NOMO-1 treated with dmso at 0.1 percent for 144 hours (cell line): ENCODE data around the gene CHST5.
A peak's percentile ranks its signal among the peaks of the same experiment; 100 is the strongest.

Experiments
- DNase-seq: peaks from one replicate; lab custom pipeline; 2025; ENCODE audit not compliant: unreplicated experiment; lab: John Stamatoyannopoulos, UW

CHST5 gene

GRCh38 chr16:75535901-75536300, at the start of gene CHST5:
Gene CHST5 (minus strand): TSS chr16:75536108. CDS start chr16:75530384, 5,724 bp downstream.
- DNase-seq: no peak

DNA sequence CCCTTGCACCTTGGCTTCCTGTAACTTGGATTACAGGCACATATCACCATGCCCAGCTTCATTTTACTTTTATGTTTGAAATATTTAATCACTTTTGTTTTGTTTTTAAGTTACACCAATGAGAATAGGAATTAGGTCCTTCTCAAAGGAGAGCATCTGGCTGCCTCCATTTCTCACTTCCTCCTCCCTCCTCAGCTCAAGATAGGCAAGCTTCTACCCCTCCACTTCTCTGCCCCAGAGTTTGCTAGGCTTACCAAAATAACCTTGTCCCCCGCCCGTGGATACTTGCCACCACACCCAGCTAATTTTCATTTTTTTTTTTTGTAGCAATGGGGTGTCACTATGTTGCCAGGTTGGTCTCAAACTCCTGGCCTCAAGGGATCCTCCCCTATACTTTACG, 48.2 kb upstream of the CHST5 start:
- DNase-seq: peak; percentile 19

- DNase-seq: peak; percentile 31
Observed at GRCh38 chr16:75579281-75579834, 43.5 kb upstream of the CHST5 start.

GRCh38 chr16:75578725-75579124, 42.8 kb upstream of the CHST5 start:
- no peak for DNase-seq

DNA sequence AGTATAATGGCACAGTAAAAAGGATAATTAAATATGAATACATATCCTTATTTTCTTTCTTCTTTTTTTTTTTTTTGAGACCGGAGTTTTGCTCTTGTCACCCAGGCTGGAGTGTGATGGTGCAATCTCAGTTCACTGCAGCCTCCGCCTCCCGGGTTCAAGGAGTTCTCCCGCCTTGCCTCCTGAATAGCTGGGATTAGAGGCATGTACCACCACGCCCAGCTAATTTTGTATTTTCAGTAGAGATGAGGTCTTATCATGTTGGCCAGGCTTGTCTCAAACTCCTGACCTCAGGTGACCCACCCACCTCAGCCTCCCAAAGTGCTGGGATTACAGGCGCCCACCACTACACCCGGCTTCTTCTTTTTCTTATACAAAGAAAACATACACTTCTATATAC, 42.3 kb upstream of the CHST5 start:
- DNase-seq: no peak

- DNase-seq: no peak
Observed at GRCh38 chr16:75576384-75576811, 40.5 kb upstream of the CHST5 start.

- no peak for DNase-seq
Observed at GRCh38 chr16:75575958-75576357, 40.0 kb upstream of the CHST5 start.

DNA sequence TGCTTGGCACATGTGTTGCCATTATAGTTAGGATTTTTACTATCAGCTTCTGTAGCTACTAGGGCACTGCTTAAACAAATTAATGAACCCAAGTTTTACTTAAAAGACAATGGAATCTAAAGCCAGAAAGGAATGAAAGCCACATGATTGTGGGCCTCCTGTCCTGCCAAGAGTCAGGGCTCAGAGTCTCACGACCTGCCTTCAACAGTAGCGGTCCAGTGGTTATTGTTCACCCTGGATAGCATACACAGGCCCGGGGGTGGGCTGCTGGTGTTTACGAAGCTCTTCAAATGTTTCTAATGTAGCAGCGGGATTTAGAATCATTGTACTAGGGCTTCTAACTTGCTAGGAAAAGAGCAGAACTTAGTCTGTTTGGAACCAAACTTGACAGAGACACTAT, 38.0 kb upstream of the CHST5 start:
- DNase-seq: no peak

DNA sequence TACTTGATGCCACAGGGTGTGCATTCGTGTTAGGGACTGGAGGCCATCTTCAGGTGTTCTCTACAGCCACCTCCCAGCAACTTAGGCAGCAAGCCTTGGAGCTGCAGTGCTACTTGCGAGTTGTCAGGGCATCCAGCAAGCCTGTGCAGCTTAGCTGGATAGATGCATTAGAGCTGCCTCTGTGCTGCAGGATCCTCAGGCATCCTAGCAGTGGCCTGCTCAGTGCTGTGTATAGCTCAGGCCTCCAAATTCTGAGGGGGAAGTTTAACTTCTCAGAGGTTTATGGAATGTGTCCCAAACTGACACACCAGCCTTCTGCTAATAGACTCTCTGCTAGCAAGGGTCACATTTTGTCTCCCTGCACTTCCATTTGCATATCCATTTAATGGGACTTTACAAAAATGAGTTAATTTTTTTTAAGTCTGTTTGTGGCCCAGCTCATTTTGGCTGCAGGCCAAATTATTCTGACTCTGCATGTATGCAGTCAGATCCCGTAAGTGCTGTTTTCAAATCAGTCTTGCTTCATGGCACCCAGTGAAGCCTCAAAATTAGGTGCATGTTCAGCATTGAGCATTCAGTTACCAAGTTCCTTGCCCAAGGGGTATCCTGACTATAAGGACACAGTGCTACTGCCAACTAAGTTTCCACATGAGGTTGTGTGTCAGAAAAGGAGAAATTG, 37.1 kb upstream of the CHST5 start:
- DNase-seq: no peak

DNA sequence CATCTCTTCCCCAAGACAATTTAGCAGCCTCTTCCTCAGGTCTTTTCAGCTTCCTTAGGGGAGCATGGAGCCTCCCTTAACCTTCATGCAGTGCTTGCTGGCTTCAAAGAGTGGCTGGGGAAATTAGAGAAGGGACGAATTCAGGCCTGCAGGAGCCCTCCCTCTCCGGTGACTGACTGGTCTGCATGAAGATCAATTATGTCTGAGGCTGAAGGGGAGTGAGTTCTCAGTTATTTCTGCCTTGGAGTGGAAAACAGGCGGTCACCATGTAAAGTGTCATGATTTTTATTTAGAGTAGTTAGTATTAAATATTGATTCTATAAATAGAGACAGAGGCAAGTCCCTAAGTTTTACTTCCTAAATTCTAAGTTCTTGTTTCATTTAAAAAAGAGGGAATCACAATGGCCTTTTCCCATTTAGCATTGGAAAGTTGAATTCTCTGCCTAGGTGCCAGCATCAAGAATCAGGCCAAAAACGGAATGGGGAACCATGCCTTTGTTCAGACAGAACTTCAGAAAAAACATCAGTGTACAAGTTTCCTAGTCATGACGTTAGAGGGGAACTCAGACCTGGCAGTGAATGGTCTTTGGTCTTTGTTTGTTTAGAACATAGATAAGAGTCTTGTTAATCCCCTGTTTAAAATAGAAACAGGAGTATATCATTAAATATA, 34.6 kb upstream of the CHST5 start:
- DNase-seq: peak; percentile 14

DNA sequence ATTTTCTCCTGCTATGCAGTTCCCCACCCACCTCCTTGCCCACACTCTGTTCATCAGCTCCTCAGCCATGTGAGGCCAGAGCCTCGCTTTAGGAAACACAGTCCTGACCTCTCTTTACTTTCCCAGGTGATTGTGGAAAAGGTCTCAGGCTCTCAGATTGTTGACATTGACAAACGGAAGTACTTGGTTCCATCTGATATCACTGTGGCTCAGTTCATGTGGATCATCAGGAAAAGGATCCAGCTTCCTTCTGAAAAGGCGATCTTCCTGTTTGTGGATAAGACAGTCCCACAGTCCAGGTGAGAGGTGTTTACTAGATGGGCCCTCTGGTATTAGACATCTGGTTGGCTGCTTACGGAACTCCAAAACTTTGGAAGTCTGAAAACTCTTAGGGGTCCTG, 32.0 kb upstream of the CHST5 start:
- no peak for DNase-seq

GRCh38 chr16:75566758-75567255, 30.9 kb upstream of the CHST5 start:
- DNase-seq: no peak

GRCh38 chr16:75566040-75566757, 30.3 kb upstream of the CHST5 start, which contains the start of gene GABARAPL2:
Gene GABARAPL2 (plus strand): TSS chr16:75566379. CDS start chr16:75566487, 108 bp downstream.
- DNase-seq: peak; percentile 83

- DNase-seq: no peak
Observed at GRCh38 chr16:75565640-75566039, 29.7 kb upstream of the CHST5 start.

DNA sequence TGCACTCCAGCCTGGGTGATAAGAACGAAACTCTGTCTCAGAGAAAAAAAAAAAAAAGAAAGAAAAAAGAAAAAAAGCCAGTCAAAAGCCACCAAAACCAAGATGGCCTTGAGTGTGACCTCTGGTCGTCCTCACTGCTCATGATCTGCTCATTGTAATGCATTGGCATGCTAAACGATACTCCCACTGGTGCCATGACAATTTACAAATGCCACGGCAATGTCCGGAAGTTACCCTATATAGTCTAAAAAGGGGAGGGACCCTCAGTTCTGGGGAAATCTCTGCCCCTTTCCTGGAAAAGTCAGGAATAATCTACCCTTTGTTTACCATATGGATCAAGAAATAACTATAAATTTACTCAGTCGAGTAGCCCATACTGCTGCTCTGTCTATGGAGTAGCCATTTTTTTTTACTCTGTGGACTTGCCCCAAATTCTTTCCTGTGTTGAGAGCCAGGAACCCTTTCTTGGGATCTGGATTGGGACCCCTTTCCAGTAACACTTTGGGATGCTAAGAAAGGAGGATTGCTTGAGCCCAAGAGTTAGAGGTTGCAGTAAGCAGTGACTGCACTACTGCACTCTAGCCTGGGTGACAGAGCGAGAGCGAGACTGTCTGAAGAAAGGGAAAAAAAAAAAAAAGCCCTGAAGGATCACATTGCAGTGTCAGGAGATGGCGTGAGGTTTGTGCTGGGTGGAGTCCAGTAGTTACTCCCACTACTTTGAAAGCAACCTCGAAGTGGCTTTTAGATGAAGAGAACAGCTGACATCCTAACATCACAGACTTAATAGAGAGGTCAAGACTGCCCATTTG, 23.9 kb upstream of the CHST5 start:
- DNase-seq: no peak

- no peak for DNase-seq
Observed at GRCh38 chr16:75558846-75559401, 23.0 kb upstream of the CHST5 start.

GRCh38 chr16:75556431-75556950, 20.6 kb upstream of the CHST5 start:
- no peak for DNase-seq

DNA sequence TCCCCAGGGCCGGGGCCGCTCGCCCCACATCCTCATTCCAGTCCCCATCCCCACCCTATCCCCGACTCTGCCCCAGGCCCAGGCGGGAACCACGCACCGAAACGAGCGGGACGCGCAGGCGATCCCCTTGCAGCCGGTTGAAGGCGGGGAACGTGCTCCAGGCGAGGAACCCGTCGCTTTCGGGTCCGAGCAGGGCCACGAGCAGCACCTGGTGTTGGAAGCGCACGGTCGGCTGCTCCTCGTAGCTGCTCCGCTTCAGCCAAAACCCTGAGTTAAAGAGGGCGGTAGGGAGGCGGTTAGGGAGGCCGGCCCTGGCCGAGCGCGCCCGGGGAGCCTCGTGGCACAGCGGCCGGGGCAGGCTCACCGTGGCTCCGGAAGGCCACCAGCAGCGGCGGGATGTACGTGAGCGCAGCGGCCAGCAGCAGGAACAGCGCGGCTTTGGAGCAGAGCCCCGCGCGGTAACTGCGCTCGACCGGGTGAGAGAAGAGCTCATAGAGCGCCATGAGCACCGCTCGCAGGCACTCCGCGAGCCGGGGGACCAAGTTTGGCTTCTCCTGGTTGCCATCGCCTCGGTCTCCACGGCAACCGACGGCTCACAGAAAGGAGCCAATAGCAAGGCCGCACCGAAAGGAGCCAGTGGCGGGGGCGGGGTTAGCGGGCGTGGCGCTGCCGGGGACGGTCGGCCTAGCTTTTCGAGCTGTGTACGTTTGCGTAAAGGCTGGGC, 20.0 kb upstream of the CHST5 start, which contains the start of gene TMEM231:
TSS of gene TMEM231 (minus strand) at position 546 of the 724 bp plus-strand sequence. CDS start at position 503, 43 bp downstream.
- peak; percentile 85 for DNase-seq

GRCh38 chr16:75555213-75555706, 19.4 kb upstream of the CHST5 start:
- no peak for DNase-seq
